ENCODE measurements around the gene FAM174C.

DNA sequence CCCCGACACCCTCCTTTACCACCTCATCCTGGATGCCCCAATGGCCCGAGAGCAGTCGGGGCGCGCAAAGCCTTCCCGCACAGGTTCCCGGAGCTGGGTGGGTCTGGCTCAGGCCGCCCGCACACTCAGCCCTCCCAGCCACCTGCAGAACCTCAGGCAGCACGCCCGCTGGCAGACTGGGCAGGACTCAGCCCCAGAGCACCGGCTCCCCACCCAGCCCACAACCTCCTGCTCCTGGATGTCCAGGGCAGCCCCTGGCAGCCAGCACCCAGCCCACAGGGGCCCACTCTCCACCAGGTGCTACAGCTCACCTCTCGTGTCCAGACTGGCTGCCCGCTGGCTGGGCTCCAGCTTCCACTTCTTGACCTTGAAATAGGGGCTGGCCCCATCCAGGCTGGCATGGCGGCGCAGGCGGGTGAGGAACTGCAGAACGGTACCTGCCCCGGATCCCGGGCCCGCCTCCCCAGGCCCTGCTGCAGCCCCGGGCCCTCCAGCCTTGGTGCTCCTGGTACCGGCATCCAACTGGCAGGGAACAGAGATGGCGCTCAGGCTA, 42.1 kb upstream of the FAM174C start:
- TF ChIP-seq, protein P1, sequence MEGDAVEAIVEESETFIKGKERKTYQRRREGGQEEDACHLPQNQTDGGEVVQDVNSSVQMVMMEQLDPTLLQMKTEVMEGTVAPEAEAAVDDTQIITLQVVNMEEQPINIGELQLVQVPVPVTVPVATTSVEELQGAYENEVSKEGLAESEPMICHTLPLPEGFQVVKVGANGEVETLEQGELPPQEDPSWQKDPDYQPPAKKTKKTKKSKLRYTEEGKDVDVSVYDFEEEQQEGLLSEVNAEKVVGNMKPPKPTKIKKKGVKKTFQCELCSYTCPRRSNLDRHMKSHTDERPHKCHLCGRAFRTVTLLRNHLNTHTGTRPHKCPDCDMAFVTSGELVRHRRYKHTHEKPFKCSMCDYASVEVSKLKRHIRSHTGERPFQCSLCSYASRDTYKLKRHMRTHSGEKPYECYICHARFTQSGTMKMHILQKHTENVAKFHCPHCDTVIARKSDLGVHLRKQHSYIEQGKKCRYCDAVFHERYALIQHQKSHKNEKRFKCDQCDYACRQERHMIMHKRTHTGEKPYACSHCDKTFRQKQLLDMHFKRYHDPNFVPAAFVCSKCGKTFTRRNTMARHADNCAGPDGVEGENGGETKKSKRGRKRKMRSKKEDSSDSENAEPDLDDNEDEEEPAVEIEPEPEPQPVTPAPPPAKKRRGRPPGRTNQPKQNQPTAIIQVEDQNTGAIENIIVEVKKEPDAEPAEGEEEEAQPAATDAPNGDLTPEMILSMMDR (IDR thresholded peaks at IDR 0.05), result no peak
- no peak for TF ChIP-seq POLR2A (IDR thresholded peaks at IDR 0.05)
